ENCODE results near the gene CD9. TPM values are rescaled to one million over a fixed set of nuclear protein-coding genes. Genes with fewer than 3 reads are reported as not detected.

CD9 gene
- polyA plus RNA-seq, 1 donor (not counting 4 experiments of a cell fraction or from before 2014, with no cell fraction given): 1,084 TPM

- Histone ChIP-seq H3K4me2 (ENCODE audit: control insufficient read depth, extremely low read depth, insufficient read depth, low read depth, low read length) (peak overlapping the region; percentile 87), H3K9me1 (ENCODE audit: control insufficient read depth, extremely low read depth, insufficient read depth, low read length) (no peaks in the 10 kb centered on the region), H3K79me2 (ENCODE audit: control insufficient read depth, insufficient read depth, low read length) (peaks cover 67% of the 10 kb centered on the region), H2AFZ (ENCODE audit: control insufficient read depth, low read length) (no peak overlapping the region), H3K27me3 (ENCODE audit: control insufficient read depth, extremely low read depth, insufficient read depth, low read length) (no peaks in the 10 kb centered on the region), H3K36me3 (ENCODE audit: control insufficient read depth in 2 of 2, extremely low read depth in 1 of 2, insufficient read depth in 2 of 2, low read length in 2 of 2) (peaks cover 29 to 44% of the 10 kb centered on the region in 2 experiments), H3K4me1 (ENCODE audit: control insufficient read depth, extremely low read depth, insufficient read depth, low read length) (peaks cover 94% of the 10 kb centered on the region), H3K9ac (ENCODE audit: control insufficient read depth, extremely low read depth, insufficient read depth, low read length) (peak overlapping the region; percentile 86), H4K20me1 (ENCODE audit: control insufficient read depth, extremely low read depth, insufficient read depth, low read length) (no peaks in the 10 kb centered on the region), H3K9me3 (ENCODE audit: control insufficient read depth, low read depth, low read length) (no peaks in the 10 kb centered on the region), H3K4me3 (ENCODE audit: control insufficient read depth in 2 of 3, extremely low read depth in 1 of 3, insufficient read depth in 2 of 3, low read depth in 1 of 3, low read length in 3 of 3) (peak overlapping the region in 1 of 3 experiments; percentile 8), H3K27ac (ENCODE audit: control insufficient read depth, insufficient read depth, low read length) (peak overlapping the region; percentile 99)
- dilution Hi-C loops (cut with MboI; ENCODE audit: extremely low pct_ligation_motif_present, low sequenced_read_pairs): no loop called here
- TF ChIP-seq CTCF (optimal IDR thresholded peaks at IDR 0.05 in 1 of 3, IDR thresholded peaks at IDR 0.05 in 1 of 3, conservative IDR thresholded peaks at IDR 0.05 in 1 of 3; ENCODE audit: extremely low read depth in 1 of 3, insufficient read depth in 2 of 3, low read length in 3 of 3) (no peak), EZH2 (IDR thresholded peaks at IDR 0.05; ENCODE audit: low read length) (no peak)
- FAIRE-seq (no peak), DNase-seq (ENCODE audit: low read depth, low spot score) (no peak)
These were observed 25.4 kb downstream of the CD9 start for GRCh38 chr12:6225630-6226001.

- no peaks in the 10 kb centered on the region for H3K27me3 ChIP-seq (ENCODE audit: control insufficient read depth, extremely low read depth, insufficient read depth, low read length)
- peak overlapping the region; percentile 86 for H3K9ac ChIP-seq (ENCODE audit: control insufficient read depth, extremely low read depth, insufficient read depth, low read length)
- peak overlapping the region; percentile 87 for H3K4me2 ChIP-seq (ENCODE audit: control insufficient read depth, extremely low read depth, insufficient read depth, low read depth, low read length)
- no peak overlapping the region for H2AFZ ChIP-seq (ENCODE audit: control insufficient read depth, low read length)
- H3K36me3 ChIP-seq (ENCODE audit: control insufficient read depth in 2 of 2, extremely low read depth in 1 of 2, insufficient read depth in 2 of 2, low read length in 2 of 2): peaks cover 31 to 39% of the 10 kb centered on the region in 2 experiments
- FAIRE-seq: peak; percentile 96
- TF ChIP-seq EZH2 (IDR thresholded peaks at IDR 0.05; ENCODE audit: low read length) (no peak), CTCF (optimal IDR thresholded peaks at IDR 0.05 in 1 of 3, IDR thresholded peaks at IDR 0.05 in 1 of 3, conservative IDR thresholded peaks at IDR 0.05 in 1 of 3; ENCODE audit: extremely low read depth in 1 of 3, insufficient read depth in 2 of 3, low read length in 3 of 3) (no peak)
- DNase-seq (ENCODE audit: low read depth, low spot score): no peak
- dilution Hi-C loops (cut with MboI; ENCODE audit: extremely low pct_ligation_motif_present, low sequenced_read_pairs): no loop called here
- H3K4me1 ChIP-seq (ENCODE audit: control insufficient read depth, extremely low read depth, insufficient read depth, low read length): peaks cover 94% of the 10 kb centered on the region
- H3K9me3 ChIP-seq (ENCODE audit: control insufficient read depth, low read depth, low read length): no peaks in the 10 kb centered on the region
- H4K20me1 ChIP-seq (ENCODE audit: control insufficient read depth, extremely low read depth, insufficient read depth, low read length): no peaks in the 10 kb centered on the region
- peak overlapping the region; percentile 99 for H3K27ac ChIP-seq (ENCODE audit: control insufficient read depth, insufficient read depth, low read length)
- H3K9me1 ChIP-seq (ENCODE audit: control insufficient read depth, extremely low read depth, insufficient read depth, low read length): no peaks in the 10 kb centered on the region
- H3K4me3 ChIP-seq (ENCODE audit: control insufficient read depth in 2 of 3, extremely low read depth in 1 of 3, insufficient read depth in 2 of 3, low read depth in 1 of 3, low read length in 3 of 3): peak overlapping the region in 2 of 3 experiments; percentile 26 to 52
- peaks cover 67% of the 10 kb centered on the region for H3K79me2 ChIP-seq (ENCODE audit: control insufficient read depth, insufficient read depth, low read length)
These were observed 25.9 kb downstream of the CD9 start for GRCh38 chr12:6226002-6226678.
